ENCODE data around the gene DLEC1. TPM values are rescaled to one million over a fixed set of nuclear protein-coding genes. Genes with fewer than 3 reads are reported as not detected.

Gene DLEC1
- total RNA-seq, 1 donor from 2014 or later = 0.42 TPM

DNA sequence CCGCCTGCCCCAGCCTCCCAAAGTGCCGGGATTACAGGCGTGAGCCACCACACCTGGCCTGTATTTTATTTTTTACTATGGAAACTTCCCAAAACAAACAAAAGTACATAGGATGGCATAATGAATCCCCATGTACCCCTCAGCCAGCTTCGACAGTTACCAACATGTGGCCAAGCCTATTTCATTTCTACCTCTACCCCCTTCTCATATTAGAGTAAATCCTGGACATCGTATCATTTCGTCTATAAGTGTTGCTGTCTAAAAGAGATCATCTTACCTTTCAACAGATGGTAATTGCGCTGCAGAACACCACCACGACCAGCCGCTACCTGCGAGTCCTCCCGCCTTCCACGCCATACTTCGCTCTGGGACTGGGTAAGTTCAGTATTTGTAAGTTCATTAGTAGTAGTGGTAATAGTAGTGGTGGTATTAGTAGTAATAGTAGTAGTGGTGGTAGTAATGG is 44.9 kb downstream of the DLEC1 start:
- Mint-ChIP-seq H3K9me3 (ENCODE audit: unreplicated experiment) (peaks cover 20% of the 10 kb centered on the region), H3K4me1 (ENCODE audit: low read depth, unreplicated experiment) (no peaks in the 10 kb centered on the region), H3K4me3 (ENCODE audit: unreplicated experiment) (no peak overlapping the region), H3K27ac (ENCODE audit: unreplicated experiment) (peak overlapping the region; percentile 85), H3K27me3 (ENCODE audit: unreplicated experiment) (peaks cover 17% of the 10 kb centered on the region), H3K36me3 (ENCODE audit: unreplicated experiment) (peaks cover 26% of the 10 kb centered on the region)
- TF ChIP-seq, protein P1, sequence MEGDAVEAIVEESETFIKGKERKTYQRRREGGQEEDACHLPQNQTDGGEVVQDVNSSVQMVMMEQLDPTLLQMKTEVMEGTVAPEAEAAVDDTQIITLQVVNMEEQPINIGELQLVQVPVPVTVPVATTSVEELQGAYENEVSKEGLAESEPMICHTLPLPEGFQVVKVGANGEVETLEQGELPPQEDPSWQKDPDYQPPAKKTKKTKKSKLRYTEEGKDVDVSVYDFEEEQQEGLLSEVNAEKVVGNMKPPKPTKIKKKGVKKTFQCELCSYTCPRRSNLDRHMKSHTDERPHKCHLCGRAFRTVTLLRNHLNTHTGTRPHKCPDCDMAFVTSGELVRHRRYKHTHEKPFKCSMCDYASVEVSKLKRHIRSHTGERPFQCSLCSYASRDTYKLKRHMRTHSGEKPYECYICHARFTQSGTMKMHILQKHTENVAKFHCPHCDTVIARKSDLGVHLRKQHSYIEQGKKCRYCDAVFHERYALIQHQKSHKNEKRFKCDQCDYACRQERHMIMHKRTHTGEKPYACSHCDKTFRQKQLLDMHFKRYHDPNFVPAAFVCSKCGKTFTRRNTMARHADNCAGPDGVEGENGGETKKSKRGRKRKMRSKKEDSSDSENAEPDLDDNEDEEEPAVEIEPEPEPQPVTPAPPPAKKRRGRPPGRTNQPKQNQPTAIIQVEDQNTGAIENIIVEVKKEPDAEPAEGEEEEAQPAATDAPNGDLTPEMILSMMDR (IDR thresholded peaks at IDR 0.05; ENCODE audit: partially characterized antibody, unreplicated experiment) = no peak
- DNase-seq = no peak

DNA sequence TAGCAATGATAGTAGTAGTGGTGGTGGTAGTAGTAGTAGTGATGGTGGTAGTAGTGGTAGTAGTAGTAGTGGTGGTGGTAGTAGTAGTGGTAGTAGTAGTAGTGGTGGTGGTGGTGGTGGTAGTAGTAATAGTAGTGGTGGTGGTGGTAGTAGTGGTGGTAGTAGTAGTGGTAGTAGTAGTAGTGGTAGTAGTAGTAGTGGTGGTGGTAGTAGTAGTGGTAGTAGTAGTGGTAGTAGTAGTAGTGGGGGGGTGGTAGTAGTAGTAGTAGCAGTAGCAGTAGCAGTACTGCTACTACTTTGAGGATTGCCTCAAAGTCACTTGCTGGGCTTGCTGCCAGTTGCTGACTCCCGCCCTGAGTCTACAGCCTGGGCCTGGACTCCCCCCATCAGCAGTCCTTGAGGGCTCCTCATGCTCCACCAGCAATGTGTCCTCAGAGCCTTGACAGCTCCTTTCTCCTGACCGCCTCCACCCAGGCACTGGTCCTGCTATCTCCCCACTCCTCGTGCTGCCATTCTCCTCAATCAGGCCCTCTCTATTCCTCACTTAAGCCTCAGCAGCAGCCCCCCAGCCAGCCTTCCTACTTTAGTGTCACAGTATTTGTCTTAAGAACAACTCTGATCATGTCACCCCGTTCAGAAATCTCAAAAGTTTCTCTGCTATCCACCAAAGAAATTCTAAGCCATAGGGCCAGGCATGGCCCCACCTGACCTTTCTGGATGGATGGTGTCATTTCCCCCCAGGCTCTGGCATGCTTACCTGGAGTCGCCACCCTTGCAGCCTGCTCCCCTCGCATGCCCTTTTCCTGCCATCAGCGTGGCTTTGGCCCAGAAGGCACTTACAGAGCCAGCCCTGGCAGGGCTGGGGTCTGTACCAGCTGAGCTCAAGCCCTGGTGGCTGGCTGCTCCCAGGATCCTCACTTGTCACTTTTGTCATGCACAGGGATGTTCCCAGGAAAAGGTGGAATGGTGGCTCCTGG is 45.6 kb downstream of the DLEC1 start:
- H3K9me3 Mint-ChIP-seq (ENCODE audit: unreplicated experiment) = peaks cover 20% of the 10 kb centered on the region
- H3K27ac Mint-ChIP-seq (ENCODE audit: unreplicated experiment) = peak overlapping the region; percentile 85
- H3K4me3 Mint-ChIP-seq (ENCODE audit: unreplicated experiment) = peak overlapping the region; percentile 3
- no peaks in the 10 kb centered on the region for H3K4me1 Mint-ChIP-seq (ENCODE audit: low read depth, unreplicated experiment)
- peak; percentile 43 for DNase-seq
- TF ChIP-seq, protein P1 (IDR thresholded peaks at IDR 0.05; ENCODE audit: partially characterized antibody, unreplicated experiment) = no peak
- peaks cover 17% of the 10 kb centered on the region for H3K27me3 Mint-ChIP-seq (ENCODE audit: unreplicated experiment)
- H3K36me3 Mint-ChIP-seq (ENCODE audit: unreplicated experiment) = peaks cover 25% of the 10 kb centered on the region

DNA sequence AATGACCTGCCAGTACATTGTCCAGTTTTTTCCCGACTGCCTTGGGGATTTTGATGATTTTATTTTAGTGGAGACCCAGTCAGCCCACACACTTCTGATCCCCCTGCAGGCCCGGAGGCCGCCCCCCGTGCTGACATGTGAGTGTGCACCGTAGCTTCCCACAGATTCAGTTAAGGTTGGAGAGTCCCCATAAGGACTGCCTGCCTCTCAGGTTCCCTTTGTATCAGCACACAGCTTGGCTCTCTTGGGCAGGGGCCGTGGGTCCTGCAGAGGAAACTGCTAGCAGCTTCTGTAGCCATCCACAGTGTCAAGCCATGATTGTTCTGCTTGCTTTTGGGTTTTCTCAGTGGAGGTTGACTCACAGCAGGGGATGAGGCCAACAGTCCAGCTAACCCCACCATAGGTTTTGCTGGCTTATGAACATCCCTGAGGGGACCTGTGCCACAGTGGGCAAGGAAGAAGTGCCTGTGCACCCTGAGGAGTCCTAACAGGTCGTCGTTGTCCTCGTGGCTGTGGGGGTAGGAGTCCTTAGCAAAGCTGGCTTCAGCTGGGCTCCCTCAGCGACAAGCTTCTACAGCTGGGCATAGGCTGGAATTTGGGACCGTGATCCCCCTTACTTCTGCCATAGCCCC is 46.4 kb downstream of the DLEC1 start:
- H3K36me3 Mint-ChIP-seq (ENCODE audit: unreplicated experiment) = peaks cover 18% of the 10 kb centered on the region
- H3K27ac Mint-ChIP-seq (ENCODE audit: unreplicated experiment) = no peak overlapping the region
- DNase-seq = no peak
- no peak overlapping the region for H3K4me3 Mint-ChIP-seq (ENCODE audit: unreplicated experiment)
- peaks cover 14% of the 10 kb centered on the region for H3K27me3 Mint-ChIP-seq (ENCODE audit: unreplicated experiment)
- no peaks in the 10 kb centered on the region for H3K4me1 Mint-ChIP-seq (ENCODE audit: low read depth, unreplicated experiment)
- TF ChIP-seq, protein P1 (IDR thresholded peaks at IDR 0.05; ENCODE audit: partially characterized antibody, unreplicated experiment) = no peak
- peaks cover 17% of the 10 kb centered on the region for H3K9me3 Mint-ChIP-seq (ENCODE audit: unreplicated experiment)

DNA sequence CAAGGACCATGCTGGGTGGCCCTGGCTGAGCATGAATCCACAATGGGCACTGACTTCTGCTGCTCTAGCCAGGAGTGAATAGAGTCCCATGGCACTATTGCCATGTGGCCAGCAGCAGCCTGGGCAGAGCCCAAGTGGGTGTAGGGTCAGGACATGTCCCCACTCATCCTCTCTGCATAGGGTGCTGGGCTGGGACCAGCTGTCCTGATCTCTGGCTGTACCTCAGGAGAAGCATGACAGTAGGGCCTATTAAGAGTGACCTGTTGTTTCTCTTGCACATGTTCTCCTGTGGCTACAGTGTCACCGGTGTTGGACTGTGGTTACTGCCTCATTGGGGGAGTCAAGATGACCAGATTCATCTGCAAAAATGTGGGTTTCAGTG is 46.9 kb downstream of the DLEC1 start:
- Mint-ChIP-seq H3K27ac (ENCODE audit: unreplicated experiment) (no peak overlapping the region), H3K4me1 (ENCODE audit: low read depth, unreplicated experiment) (no peaks in the 10 kb centered on the region), H3K4me3 (ENCODE audit: unreplicated experiment) (no peak overlapping the region), H3K36me3 (ENCODE audit: unreplicated experiment) (peaks cover 16% of the 10 kb centered on the region), H3K27me3 (ENCODE audit: unreplicated experiment) (peaks cover 13% of the 10 kb centered on the region), H3K9me3 (ENCODE audit: unreplicated experiment) (peaks cover 16% of the 10 kb centered on the region)
- TF ChIP-seq, protein P1 (IDR thresholded peaks at IDR 0.05; ENCODE audit: partially characterized antibody, unreplicated experiment) = no peak
- DNase-seq = no peak

All from glutamatergic neuron (in vitro differentiated cells).